ENCODE measurements around the gene USP48. TPM values are rescaled to one million over a fixed set of nuclear protein-coding genes. Genes with fewer than 3 reads are reported as not detected.

Gene USP48
- total and polyA plus RNA-seq, 2 of the 8 experiments (the other 6 are each of a cell fraction or from before 2014, with no cell fraction given) = 12.8 to 83.5 TPM

GRCh38 chr1:21825393-21825792, 42.4 kb upstream of the USP48 start (continued):
- TF ChIP-seq RNF2 (IDR thresholded peaks at IDR 0.05; ENCODE audit: borderline replicate concordance, low read depth, low read length, missing control alignments, poor library complexity, severe bottlenecking) (no peak), ASH2L (IDR thresholded peaks at IDR 0.05; ENCODE audit: low read length) (no peak), BACH1 (IDR thresholded peaks at IDR 0.05; ENCODE audit: low read length) (no peak), HDAC6 (IDR thresholded peaks at IDR 0.05; ENCODE audit: low read depth, low read length) (no peak), JUND (IDR thresholded peaks at IDR 0.05; ENCODE audit: low read length) (no peak), SIN3A (conservative IDR thresholded peaks at IDR 0.05 in 1 of 2, IDR thresholded peaks at IDR 0.05 in 1 of 2; ENCODE audit: low read depth in 1 of 2, low read length in 2 of 2) (no peak), CEBPB (IDR thresholded peaks at IDR 0.05; ENCODE audit: low read depth, low read length) (no peak), USF2 (IDR thresholded peaks at IDR 0.05; ENCODE audit: low read length) (no peak)
